Kidney (tissue), 14 donors: Measurements from ENCODE around the gene CTSD. TPM values are rescaled to one million over a fixed set of nuclear protein-coding genes. Genes with fewer than 3 reads are reported as not detected.

Experiments used
- DNase-seq, 5 donors: peaks; one replicate each; pipeline ENCODE4 v3.0.0-alpha.2; 2013 to 2020
- FAIRE-seq: peaks from 2 replicates; lab custom pipeline; 2012; peaks lifted over from hg19 to GRCh38; lab: Jason Lieb, UNC
- H3K27ac ChIP-seq, 2 donors: one replicate each; pipeline ENCODE4 v1.7.0; 2013; ENCODE audit warnings: low read depth in 2 of 2, low read length in 2 of 2, inconsistent platforms in 1 of 2
- H3K27me3 ChIP-seq: one replicate; pipeline ENCODE4 v1.7.1; 2013; ENCODE audit warnings: low read length, inconsistent platforms; ENCODE audit not compliant: control insufficient read depth, insufficient read depth
- H3K36me3 ChIP-seq, 3 donors: one replicate each; pipeline versions ENCODE4 v1.7.0 to v1.7.1; 2013; ENCODE audit warnings: low read length in 3 of 3, control low read depth in 1 of 3, inconsistent platforms in 1 of 3; ENCODE audit not compliant: insufficient read depth in 3 of 3, control insufficient read depth in 2 of 3
- H3K4me1 ChIP-seq, 3 donors: one replicate each; pipeline versions ENCODE4 v1.7.0 to v1.7.1; 2013; ENCODE audit warnings: low read length in 3 of 3, inconsistent platforms in 1 of 3, low read depth in 1 of 3; ENCODE audit not compliant: control insufficient read depth in 2 of 3, insufficient read depth in 2 of 3
- H3K4me3 ChIP-seq, 3 donors: one replicate each; pipeline versions ENCODE4 v1.7.0 to v1.8.1; 2013; ENCODE audit warnings: low read length in 3 of 3, control low read depth in 1 of 3, inconsistent platforms in 1 of 3
- H3K9ac ChIP-seq, 3 donors: one replicate each; pipeline versions ENCODE4 v1.7.0 to v1.7.1; 2013; ENCODE audit warnings: low read length in 3 of 3, control low read depth in 1 of 3, inconsistent platforms in 1 of 3
- H3K9me3 ChIP-seq, 3 donors: one replicate each; pipeline versions ENCODE4 v1.7.0 to v1.7.1; 2013; ENCODE audit warnings: low read length in 3 of 3, control low read depth in 1 of 3, inconsistent platforms in 1 of 3; ENCODE audit not compliant: control insufficient read depth in 2 of 3, insufficient read depth in 1 of 3
- intact Hi-C: fragments of 100-400 bp; cut with DNase I; formaldehyde crosslinking; loops from one replicate; pipeline ENCODE4 v1.11.1; 2022
- polyA plus RNA-seq: library from polyadenylated mRNA; stranded (reverse); fragments of 350-450 nt; fragmentation: Illumina TruSeq; extraction: RNeasy Lipid Tissue Mini Kit (QIAGEN cat#74804); gene quantifications from one replicate; pipeline ENCODE4 v1.2.3, GENCODE V29; 2014; ENCODE audit warnings: low read depth, low replicate concordance; ENCODE audit not compliant: insufficient read depth
- total RNA-seq: library from RNA; stranded (reverse); fragmentation: NEBNext Ultra II Directional; extraction: Animal tissue kit (Norgen Biotek cat#: 25700); gene quantifications from one replicate; pipeline ENCODE4 v1.2.1, GENCODE V29; 2021
- TF ChIP-seq, protein P1 (sequence below): IDR thresholded peaks from 3 replicates; pipeline ENCODE4 v1.5.1; 2012; ENCODE audit warnings: mild to moderate bottlenecking, moderate library complexity, borderline replicate concordance; ENCODE audit not compliant: insufficient read depth; ENCODE audit errors: extremely low read depth
- donor health status: control.
- donor health status: control.
- donor health status: control.
- donor health status: control.
- donor health status: control.
- donor health status: DM: yes; HTN: yes; CAD: no.
- donor health status: Normal renal cell carcinoma (clear cell type).

CTSD gene
- total and polyA plus RNA-seq, 2 donors from 2014 or later = 2,183 to 2,764 TPM

GRCh38 chr11:1757861-1758610 is 5.7 kb downstream of the CTSD start:
- Histone ChIP-seq H3K27ac (peak overlapping the region; percentile 32 to 54), H3K27me3 (no peaks in the 10 kb centered on the region), H3K9me3 (no peaks in the 10 kb centered on the region), H3K9ac (no peak overlapping the region), H3K4me3 (no peak overlapping the region), H3K4me1 (peaks cover 0 to 77% (median 32%) of the 10 kb centered on the region in 3 donors), H3K36me3 (peaks cover 0 to 47% (median 5%) of the 10 kb centered on the region in 3 donors)
- TF ChIP-seq, protein P1, sequence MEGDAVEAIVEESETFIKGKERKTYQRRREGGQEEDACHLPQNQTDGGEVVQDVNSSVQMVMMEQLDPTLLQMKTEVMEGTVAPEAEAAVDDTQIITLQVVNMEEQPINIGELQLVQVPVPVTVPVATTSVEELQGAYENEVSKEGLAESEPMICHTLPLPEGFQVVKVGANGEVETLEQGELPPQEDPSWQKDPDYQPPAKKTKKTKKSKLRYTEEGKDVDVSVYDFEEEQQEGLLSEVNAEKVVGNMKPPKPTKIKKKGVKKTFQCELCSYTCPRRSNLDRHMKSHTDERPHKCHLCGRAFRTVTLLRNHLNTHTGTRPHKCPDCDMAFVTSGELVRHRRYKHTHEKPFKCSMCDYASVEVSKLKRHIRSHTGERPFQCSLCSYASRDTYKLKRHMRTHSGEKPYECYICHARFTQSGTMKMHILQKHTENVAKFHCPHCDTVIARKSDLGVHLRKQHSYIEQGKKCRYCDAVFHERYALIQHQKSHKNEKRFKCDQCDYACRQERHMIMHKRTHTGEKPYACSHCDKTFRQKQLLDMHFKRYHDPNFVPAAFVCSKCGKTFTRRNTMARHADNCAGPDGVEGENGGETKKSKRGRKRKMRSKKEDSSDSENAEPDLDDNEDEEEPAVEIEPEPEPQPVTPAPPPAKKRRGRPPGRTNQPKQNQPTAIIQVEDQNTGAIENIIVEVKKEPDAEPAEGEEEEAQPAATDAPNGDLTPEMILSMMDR = no peak
- peak in 2 of 5 donors; percentile 29 to 81 for DNase-seq
- intact Hi-C loops = no loop called here
- no peak for FAIRE-seq

- Histone ChIP-seq H3K9ac (no peak overlapping the region), H3K4me3 (no peak overlapping the region), H3K9me3 (no peaks in the 10 kb centered on the region), H3K4me1 (peaks cover 0 to 73% (median 25%) of the 10 kb centered on the region in 3 donors), H3K27me3 (no peaks in the 10 kb centered on the region), H3K27ac (peak overlapping the region; percentile 78 to 84), H3K36me3 (peaks cover 0 to 47% (median 7%) of the 10 kb centered on the region in 3 donors)
- intact Hi-C loops = no loop called here
- TF ChIP-seq, protein P1 = no peak
- no peak for FAIRE-seq
- peak in 1 of 5 donors; percentile 76 for DNase-seq
Measured at GRCh38 chr11:1756791-1757771, 6.6 kb downstream of the CTSD start.

DNA sequence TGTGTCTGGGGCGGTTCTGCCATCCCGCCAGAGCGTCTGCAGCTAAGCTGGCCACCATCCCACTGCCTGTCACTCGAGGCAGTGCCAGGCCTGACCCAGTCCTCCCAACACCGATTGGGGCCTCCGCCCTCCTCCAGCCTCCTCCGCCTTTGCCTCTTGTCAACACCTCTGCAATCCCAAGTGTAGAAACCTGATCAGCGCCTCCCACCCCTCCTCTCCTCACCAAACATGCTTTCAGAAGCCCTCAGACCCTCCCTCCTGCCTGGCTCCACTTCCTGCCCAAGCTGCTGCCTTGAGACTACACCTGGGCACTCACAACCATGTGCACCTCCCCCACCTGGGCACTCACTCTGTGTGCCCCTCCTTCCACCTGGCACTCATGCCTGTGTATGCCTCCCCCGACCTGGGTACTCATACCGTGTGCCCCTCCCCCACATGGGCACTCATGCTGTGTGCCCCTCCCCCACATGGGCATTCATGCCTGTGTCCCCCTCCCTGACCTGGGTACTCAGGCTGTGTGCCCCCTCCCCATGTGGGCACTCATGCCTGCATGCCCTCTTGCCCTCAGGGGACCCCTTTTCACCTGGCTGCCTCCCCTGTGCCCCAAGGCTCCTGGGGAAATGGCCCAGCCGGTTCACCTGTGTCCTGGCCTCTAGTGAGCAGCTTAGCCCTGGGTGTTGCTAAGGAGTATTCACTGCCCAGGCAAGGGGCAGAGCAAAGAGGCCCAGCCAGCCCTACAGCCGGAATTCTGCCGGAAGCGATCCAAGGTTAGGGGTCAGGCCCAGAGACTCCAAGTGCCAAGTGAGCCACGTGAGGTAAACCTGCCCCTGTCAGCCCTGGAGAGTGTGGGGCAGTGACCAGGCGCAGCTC is 7.8 kb downstream of the CTSD start:
- peaks cover 0 to 52% (median 5%) of the 10 kb centered on the region in 3 donors for H3K36me3 ChIP-seq
- no peaks in the 10 kb centered on the region for H3K9me3 ChIP-seq
- H3K4me3 ChIP-seq = no peak overlapping the region
- no peaks in the 10 kb centered on the region for H3K27me3 ChIP-seq
- DNase-seq (peak in 4 of 5 donors; percentile 81 to 89 (median 83)), FAIRE-seq (no peak)
- intact Hi-C loops = no loop called here
- H3K4me1 ChIP-seq = peaks cover 0 to 69% (median 18%) of the 10 kb centered on the region in 3 donors
- TF ChIP-seq, protein P1 = no peak
- no peak overlapping the region for H3K9ac ChIP-seq
- peak overlapping the region; percentile 78 to 84 for H3K27ac ChIP-seq
